Measurements from ENCODE around the gene OR10G3. TPM values are rescaled to one million over a fixed set of nuclear protein-coding genes. Genes with fewer than 3 reads are reported as not detected.
A peak's percentile ranks its signal among the peaks of the same experiment; 100 is the strongest.

Gene OR10G3
- total RNA-seq, 1 donor from 2014 or later, result not detected

- ATAC-seq (no peak), DNase-seq (no peak)
- Histone ChIP-seq H3K36me3 (no peaks in the 10 kb centered on the region), H3K4me3 (no peak overlapping the region), H3K4me1 (no peaks in the 10 kb centered on the region), H3K27me3 (peaks cover 3% of the 10 kb centered on the region), H3K9me3 (peaks cover 10% of the 10 kb centered on the region), H3K27ac (no peak overlapping the region)
- intact Hi-C loops (cut with DNase I), result no loop called here
- no peak for TF ChIP-seq CTCF (IDR thresholded peaks at IDR 0.05)
These were observed 9.4 kb upstream of the OR10G3 start for GRCh38 chr14:21589317-21589716.

DNA sequence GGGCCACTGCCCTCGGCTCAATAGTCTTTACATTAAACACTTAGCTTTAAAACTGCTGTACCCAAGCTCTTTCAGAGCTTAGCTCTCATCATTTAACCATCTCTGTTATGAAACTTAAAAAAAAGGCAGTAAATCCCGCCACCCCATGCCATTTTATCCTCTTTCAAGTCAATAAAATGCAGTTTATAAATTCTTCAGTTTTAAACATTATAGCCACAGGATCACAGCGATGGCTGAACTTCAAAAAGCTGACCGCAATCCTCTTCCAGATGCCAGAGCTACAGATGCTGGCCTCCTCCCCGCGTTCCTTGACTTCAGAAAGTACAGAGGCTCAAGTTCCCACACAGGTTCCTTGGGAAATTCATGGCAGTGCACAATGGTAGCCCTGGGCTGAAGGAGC, 4.2 kb downstream of the OR10G3 start:
- Histone ChIP-seq H3K36me3 (no peaks in the 10 kb centered on the region), H3K27ac (no peak overlapping the region), H3K27me3 (peaks cover 6% of the 10 kb centered on the region), H3K4me3 (no peak overlapping the region), H3K4me1 (no peaks in the 10 kb centered on the region), H3K9me3 (peaks cover 5% of the 10 kb centered on the region)
- TF ChIP-seq CTCF (IDR thresholded peaks at IDR 0.05), result no peak
- intact Hi-C loops (cut with DNase I), result no loop called here
- no peak for ATAC-seq
- no peak for DNase-seq

- Histone ChIP-seq H3K9me3 (peaks cover 5% of the 10 kb centered on the region), H3K4me3 (no peak overlapping the region), H3K4me1 (no peaks in the 10 kb centered on the region), H3K27me3 (no peaks in the 10 kb centered on the region), H3K36me3 (no peaks in the 10 kb centered on the region), H3K27ac (no peak overlapping the region)
- TF ChIP-seq CTCF (IDR thresholded peaks at IDR 0.05), result no peak
- intact Hi-C loops (cut with DNase I), result no loop called here
- ATAC-seq (no peak), DNase-seq (no peak)
These were observed 7.3 kb downstream of the OR10G3 start for GRCh38 chr14:21572604-21573003.

- Histone ChIP-seq H3K27me3 (no peaks in the 10 kb centered on the region), H3K4me3 (no peak overlapping the region), H3K4me1 (peaks cover 5% of the 10 kb centered on the region), H3K9me3 (no peaks in the 10 kb centered on the region), H3K36me3 (no peaks in the 10 kb centered on the region), H3K27ac (no peak overlapping the region)
- DNase-seq, result no peak
- intact Hi-C loops (cut with DNase I), result no loop called here
- no peak for TF ChIP-seq CTCF (IDR thresholded peaks at IDR 0.05)
- no peak for ATAC-seq
These were observed 21.1 kb downstream of the OR10G3 start for GRCh38 chr14:21558703-21559170.

DNA sequence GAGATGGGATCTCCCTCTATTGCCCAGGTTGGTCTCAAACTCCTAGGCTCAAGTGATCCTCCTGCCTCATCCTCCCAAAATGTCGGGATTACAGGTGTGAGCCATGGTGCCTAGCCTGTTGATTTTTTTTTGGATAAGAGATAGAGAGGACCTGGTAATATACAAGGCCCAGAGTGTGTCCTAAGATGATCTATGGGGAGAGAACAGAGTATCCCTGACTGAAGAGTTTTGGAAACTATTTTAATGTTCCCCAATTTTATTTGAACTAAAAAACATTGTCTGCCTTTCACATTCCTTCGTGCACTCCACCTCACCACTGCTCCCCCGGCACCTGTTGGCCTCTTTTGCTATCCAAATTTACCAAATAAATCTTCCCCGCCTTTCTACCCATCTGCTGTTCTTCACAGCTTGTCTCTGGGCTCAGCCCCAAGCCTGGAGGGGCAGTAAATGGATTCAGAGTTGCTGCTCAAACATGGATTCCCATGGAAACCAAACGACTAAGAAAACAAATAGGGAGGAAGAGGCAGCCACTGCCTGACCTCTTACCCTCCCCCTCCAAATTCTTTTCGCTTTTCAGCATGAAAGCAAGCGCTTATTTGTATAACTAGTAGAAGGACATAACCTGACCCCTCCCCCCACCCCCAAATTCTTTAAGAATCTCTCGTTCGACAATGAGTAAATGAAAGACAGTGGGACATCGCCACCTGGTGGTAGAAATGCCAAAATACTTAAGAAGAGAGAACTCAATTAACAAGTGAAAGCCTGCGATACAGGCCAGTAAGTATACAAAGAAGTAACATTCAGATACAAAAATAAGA, 22.6 kb downstream of the OR10G3 start:
- intact Hi-C loops (cut with DNase I), result no loop called here

More for the DNA sequence above, 22.6 kb downstream of the OR10G3 start:
- Histone ChIP-seq H3K4me3 (peak overlapping the region; percentile 35), H3K27me3 (no peaks in the 10 kb centered on the region), H3K36me3 (no peaks in the 10 kb centered on the region), H3K9me3 (no peaks in the 10 kb centered on the region), H3K4me1 (peaks cover 5% of the 10 kb centered on the region), H3K27ac (peak overlapping the region; percentile 86)
- TF ChIP-seq CTCF (IDR thresholded peaks at IDR 0.05), result peak; percentile 74
- peak; percentile 91 for ATAC-seq
- DNase-seq, result peak; percentile 72
